Measurements from ENCODE around the gene GPRC5D.

The GPRC5D gene

DNA sequence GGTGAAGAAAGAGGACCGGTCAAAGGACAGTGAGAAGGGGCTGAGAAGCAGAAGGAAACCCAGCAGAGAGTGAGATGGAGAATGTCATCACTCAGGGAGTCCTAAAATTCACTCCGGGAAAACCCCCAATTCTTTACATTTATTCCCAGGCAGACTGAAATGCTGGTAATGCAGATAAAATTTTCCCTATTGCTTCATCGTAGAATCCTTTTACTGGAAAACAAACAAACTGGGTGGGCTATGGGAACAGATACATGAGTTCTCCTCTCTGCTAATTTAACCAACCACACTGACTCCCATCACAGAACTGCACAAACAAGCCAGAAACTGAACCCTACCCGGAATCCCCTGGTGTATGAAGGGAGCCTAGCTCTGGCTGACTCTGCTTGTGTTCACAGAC lies 27.2 kb upstream of the GPRC5D start:
- no peak for DNase-seq

DNA sequence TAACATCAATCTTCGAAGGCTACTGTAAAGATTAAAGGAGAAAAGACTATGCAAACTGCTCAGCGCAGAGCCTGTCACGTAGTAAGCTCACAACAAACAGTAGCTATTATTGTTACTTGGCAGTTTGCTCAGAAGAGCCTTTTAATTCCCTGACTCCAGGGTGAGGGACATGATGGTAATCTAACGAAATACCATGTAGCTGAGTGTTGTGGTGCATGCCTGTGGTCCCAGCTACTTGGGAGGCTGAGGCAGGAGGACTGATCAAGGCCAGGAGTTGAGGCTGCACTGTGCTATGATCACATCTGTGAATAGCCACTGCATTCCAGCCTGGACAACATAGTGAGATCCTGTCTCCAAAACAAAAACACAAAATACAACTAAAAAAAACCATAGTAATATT lies 25.3 kb upstream of the GPRC5D start:
- no peak for DNase-seq

DNA sequence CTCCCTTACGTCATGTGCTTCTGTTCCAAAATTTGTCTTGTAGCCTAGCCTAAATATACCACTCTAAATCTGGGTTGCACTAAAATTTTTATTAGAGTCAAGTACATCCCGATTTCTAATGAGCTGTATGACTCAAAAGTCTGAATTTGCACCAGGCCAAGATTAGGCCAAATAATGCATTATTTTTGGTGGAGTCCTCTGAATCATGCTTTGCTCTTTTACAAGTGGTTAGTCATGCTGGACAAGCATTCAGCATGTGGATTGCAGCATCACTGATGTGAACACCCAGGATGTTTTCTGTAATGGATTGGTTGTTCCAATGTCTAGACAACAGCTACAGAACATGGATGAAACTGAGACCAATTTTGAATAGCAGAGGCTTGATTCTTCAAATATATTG lies 24.4 kb upstream of the GPRC5D start:
- DNase-seq = no peak

DNA sequence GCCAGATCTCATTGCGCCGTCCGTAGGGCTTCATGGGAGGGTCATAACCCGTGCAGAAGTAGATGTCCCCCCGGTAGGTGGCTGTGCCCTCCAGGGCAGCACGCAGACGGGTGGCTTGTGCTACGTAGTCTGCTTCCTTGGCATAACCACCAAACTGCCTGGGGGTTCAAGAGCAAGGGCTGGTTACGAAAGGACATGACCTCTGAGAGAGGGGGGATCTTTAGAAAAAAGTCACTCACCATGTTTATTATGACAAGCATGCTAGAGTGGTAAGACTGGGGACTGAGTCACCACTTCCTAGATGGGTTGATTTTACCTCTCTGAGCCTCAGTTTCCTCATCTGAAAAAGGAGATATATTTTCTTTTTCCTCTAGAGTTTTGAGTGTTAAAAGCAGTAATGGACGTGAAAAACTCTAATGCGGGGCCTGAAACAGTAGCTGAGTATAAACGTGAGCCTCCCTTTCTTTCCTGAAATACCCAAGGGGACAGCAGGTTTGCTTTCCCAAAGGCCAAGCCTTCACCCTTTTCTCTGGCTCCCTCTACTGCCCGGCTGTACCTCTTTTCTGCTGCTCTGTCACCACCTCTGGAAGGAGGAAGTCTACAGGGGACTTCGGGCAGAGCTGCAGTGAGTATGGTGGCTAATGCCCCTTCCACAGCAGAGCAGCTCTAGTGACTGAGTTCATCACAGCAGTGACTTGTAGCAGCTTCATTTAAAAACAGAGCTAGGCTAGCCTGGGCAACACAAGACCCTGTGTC lies 23.5 kb upstream of the GPRC5D start:
- DNase-seq = no peak

DNA sequence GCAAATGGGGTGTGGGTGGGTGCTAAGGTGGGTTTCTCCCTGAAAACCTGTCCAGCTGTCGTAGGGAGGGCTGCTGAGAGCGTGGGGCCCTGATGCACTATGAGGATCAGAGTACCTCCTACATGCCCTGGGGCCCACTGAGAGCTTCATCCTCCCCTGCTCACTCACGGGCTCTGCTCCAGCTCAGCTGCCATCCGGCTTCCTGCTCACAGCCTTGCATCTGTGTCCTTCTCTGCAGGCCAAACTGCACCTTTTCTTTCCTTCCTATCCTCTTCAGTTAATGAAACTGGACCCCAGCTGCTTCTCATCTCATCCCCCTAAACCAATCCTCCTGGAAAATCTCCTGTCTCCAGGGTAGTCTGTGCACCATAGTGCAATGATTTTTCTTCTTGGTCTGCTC lies 22.2 kb upstream of the GPRC5D start:
- no peak for DNase-seq

DNA sequence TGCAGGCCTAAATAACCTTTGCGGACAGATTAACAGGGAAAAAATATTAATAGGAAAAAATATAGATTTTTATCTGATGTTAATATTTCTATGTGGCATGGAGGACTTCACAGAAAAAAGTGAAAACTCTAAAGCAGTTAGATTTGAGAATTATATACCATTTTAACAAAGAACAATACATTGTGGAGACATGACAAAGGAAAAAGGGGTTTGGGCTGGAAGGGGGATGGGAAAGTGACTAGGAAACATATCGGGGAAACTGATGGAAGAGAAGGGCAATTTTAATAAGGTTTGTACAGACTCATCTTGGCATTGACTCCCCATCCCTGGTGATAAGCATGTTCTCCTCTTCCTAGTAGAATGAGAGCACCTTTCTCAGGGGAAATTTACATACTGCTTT lies 21.0 kb upstream of the GPRC5D start:
- DNase-seq = no peak

DNA sequence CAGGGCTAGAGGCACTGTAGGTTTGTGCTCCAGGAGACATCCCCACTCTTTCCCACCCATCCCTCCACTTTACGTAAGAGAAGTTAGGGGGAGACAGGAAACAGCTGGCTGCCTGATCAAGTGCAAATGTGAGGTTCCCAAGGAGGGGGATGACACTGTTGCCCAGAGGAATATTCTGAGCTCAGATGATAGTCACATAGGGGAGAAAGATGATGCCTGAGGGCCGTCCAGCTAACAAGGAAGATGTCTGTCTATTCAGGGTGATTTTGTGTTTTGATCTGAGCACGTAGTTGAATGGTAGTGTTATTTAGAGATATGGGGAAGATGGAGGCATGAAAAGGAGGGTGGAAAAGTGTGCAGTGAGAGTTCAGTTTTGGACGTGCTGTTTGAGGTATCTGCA lies 13.9 kb upstream of the GPRC5D start:
- no peak for DNase-seq

DNA sequence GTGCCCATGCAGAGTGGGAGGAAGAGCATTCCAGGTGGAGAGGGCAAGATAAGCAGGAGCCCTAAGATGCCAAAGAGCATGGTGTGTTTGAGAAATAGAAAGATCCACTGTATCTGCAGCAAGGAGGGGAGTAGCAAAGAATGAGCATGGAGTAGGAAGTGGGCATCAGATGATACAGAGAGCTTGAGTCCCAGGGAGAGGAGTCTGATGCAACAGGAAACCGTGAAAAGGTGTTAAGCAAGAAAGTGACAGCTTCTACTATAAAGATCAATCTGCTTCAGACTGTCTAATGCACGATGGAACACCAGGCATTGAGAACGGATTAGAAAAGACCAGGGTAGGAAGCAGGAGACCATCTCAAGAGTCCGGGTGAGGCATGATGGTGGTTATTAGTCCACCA lies 12.3 kb upstream of the GPRC5D start:
- no peak for DNase-seq

DNA sequence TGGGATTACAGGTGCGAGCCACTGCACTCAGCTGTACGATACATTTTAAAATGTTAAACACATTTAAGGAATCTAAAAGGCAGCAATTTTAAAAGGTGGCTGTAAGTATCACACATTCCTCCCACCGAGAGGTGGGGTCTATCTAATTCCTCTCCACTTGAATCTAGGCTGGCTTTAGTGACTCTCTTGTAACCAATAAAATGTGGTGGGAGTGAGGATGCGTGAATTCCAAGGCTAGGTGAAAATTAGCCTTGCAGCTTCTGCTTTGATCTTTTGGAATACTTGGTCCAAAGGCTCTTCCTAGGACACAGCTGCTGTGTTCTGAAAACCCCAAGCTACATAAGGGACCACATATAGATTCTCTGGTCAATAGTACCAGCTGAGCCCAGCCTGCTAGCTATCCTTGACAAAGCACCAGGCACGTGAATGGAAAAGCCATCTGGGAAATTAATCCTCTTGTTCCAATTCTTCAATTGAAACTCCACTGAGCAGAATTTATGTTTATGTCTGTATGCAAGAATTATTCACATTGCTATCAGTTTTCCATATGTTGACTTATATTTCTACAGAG lies 8.8 kb upstream of the GPRC5D start:
- no peak for DNase-seq

DNA sequence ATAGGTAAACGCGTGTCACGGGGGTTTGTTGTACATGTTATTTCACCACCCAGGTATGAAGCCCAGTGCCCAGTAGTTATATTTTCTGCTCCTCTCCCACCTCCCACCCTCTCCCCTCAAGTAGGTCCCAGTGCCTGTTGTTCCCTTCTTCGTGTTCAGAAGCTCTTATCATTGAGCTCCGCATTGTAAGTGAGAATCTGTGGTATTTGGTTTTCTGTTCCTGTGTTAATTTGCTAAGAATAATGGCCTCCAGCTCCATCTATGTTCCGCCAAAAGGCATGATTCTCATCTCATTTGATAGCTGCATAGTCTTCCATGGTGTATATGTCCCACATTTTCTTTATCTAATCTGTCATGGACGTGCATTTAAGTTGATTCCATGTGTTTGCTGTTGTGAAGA lies 6.9 kb upstream of the GPRC5D start:
- DNase-seq = no peak

DNA sequence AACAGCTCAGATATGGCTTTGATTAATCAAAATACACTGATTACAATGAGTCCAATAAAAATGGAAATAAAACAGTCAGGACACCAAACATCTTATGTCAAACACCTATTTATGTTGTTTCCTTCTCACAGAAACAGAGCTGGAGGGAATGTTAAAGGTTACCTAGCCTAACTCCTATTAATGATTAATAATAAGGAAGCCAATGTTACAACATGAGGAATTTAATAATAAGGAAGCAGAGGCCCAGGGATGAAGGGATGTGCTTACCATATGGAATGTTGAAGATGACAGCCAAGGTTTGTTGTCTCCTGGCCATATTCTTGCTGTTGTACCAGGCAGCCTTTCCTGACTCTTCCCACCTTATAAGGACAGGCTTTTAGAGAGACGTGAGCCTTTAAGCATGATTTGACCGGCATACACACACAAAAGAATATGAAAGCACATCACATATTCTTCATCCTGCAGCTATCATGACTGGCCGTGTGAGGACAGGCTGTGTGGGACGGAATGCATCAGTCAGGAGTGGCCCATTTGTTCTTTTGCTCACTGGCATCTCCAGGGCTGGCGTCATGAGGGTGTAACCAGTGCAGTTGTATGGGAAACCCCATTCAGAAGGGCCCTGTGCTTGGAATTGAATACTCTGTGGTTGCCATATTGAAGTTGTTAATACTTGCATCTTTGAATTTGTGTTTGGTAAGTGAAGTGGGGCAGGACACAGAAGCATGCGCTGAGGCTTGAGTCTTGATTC lies 3.1 kb upstream of the GPRC5D start:
- no peak for DNase-seq

DNA sequence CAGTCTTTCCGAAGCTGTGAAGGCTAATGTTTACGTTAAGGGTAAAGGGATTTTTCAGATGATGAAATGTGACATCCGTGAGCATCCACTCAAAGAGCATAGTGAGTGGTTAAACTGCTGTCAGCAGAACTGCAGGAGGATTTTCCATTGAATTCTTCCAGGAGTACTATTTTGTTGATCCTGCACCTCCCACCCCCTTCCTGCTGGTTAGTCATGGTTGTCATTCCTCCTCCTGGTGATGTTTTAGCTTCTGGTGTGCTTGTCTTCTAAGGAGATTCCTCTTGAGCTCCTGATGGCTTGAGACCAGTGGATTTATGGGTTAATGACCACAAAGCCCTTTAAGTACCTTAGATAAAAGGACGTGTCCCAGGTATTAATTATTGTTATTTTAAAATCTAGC lies 2.4 kb upstream of the GPRC5D start:
- DNase-seq = no peak

DNA sequence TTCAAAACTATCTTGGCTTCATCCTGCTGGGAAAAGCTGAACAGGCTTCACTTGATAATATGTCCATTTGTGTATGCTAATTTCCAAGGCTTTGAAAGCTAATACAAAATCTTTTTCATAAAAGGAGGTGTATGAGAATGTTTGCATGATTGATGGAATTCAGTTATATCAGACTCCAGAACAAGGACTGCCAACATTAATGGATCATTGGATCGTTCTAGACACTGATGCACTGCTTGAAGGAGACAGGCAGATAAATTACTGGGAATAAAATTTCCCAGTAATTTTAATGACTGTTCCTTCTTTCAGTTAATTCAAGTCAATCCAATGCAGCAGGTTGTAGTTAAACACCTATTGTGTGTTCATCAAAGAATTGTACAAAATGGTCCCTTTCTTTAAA lies 466 bp downstream of the GPRC5D start:
- no peak for DNase-seq

DNA sequence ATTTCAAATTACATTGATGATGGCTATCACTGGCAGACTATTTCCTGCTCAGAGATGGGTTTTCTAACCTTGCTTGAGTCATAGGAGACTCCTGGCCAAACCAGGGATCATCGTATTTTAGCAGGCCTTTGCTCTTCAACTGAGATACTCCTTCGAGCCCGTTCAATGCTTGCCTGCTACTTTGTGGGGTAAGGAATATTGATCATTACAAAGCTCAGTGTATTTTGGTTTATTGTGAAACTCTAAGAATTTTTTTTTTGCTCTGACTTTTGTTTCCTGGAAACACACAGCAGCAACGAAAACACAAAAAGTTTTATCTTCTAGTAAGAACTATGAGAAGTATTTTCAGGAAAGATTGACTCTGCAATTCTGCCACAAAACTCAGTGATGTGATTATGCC lies 4.1 kb downstream of the GPRC5D start:
- DNase-seq = no peak

DNA sequence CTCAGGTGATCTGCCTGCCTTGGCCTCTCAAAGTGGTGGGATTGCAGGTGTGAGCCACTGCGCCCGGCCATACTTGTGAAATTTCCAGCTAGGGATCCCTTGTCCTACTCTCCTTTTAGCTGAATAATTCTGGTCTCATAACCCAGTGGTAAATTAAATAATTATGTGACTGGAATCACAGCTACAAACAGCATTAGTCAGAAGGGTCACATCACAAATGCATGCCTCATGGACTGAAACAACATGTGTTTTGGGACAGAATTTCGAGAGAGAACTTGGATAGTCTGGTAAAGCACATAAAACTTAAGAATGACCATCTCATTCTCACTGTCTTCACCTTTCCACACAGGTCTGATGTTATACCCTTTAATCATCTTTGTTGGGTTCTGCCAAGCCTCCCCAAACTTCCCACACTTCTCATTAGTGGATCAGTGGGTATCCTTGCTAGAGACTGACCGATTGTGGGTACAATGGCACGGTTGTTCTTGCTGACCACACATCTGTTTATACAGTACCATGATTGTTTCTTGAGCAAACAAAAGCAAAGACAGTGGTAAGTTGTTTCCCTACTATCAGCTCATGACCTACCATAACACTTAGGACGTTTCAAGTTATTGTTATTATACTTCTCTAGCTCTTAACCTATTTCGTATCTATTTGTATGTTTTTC lies 5.1 kb downstream of the GPRC5D start:
- DNase-seq = no peak

DNA sequence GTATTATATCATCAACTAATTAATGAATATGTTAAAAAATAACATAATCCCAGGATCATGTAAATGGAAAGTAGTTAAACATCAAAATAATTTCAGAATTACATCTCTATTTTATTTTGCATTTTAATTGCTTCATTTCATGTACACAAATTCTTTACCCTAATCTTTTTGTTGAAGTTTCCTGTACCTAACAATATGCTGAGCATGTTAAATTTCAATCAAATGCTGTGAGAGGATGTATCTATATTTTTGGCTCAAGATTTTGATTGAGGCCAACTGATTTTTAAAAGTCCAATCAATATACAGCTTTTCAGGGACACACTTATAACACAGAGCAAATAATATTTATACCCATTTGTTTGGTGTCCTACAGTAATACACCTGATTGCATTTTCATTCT lies 6.4 kb downstream of the GPRC5D start:
- no peak for DNase-seq

DNA sequence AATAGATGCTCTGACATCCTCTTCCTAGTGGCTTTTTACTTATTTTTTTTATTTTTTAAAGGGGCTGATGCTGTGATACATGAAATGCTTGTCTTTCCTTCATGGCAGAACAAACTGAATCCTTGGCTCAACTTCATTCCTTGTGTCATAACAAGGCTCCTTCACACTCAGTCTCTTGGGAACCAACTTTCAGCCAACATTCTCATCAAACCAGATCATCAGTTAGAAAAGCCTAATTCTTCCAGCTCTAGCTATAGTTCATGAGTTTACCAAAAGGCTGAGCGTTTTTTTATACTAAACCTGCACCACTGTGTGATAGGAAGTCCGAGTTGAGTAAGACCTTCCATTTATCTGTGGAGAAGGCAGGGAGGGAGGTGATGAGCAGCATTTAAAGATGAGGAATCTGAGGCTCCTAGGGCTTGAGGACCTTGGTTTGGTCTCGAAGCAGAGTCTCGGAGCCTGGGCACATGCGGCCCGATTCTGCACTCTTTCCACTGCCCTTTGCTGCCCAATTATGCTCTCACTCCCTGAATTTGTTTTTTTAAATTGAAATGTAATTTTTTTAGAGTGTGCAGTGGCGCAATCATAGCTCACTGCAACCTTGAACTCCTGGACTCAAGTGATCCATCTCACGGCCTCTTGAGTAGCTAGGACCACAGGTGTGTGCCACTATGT lies 8.2 kb downstream of the GPRC5D start:
- no peak for DNase-seq

DNA sequence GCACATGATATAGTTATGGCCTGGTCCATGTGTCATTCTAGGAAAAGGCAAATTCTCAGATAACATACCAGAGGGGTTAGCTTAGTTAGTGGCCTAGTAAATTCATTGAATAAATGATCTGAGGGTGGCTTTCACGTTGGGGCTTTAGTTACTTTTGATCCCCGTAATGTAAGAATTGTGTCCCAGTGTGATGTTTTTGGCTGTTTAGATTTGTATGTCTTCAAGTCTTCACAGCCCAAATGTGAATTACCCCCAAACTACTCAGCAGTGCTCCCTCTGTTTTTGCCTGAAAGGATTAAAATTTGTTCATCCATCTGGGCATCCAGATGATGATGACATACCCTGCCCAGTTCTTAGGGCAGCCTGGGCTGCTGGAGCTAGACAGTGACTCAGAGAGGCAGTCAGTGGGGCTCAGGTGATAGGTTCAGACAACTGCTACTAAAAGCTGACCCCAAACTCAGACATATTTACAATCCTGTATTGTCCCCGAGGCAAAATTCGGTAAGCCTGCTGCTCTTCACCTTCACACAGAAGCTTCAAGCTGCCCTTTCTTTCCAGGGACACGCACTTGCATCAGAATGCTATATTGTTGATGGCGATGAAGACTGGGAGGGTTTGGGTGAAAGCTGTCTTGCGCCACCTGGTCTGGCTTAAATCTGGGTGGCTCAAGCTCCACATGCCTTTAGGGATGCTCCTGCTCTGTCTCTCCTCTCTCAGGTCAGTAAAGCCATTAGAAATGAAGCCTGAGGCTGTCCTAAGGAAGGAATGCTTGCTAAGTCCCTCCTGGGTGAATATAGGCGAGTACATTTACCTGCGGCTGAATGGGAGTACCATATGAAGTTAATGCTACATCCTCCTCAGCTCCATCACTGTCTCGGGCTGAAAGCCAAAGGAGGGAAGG lies 10.3 kb downstream of the GPRC5D start:
- DNase-seq = no peak

DNA sequence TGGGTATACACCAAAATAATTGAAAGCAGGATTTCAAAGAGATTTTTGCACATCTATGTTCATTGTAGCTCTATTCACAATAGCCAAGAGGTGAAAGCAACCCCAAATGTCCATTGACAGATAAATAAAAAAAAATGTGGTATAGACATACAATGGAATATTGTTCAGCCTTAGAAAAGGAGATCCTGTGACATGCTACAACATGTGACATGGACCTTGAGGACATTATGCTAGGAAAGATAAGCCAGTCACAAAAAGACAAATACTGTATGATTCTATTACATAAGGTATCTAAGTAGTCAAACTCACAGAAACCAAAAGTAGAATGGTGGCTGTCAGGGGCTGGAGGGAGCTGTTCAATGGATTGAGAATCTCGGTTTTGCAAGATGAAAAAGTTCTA lies 12.1 kb downstream of the GPRC5D start:
- DNase-seq = no peak

DNA sequence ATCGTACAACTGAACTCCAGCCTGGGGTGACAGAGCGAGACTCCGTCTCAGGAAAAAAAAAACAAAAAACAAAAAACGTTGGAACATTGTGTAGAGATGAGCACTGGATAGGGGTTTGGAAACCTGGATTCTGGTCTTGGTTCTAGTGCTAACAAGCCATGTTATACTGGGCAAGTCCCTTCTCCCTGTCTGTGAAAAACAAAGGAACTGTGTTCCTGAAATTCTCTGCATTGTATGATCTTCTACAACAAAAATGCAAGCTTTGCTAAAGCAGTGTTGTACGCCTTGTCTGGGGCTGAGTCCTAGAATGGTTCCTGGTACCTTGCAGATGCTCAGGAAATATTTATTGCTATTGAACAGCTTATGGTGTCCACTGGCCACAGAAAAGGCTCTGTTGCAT lies 13.4 kb downstream of the GPRC5D start:
- DNase-seq = no peak

DNA sequence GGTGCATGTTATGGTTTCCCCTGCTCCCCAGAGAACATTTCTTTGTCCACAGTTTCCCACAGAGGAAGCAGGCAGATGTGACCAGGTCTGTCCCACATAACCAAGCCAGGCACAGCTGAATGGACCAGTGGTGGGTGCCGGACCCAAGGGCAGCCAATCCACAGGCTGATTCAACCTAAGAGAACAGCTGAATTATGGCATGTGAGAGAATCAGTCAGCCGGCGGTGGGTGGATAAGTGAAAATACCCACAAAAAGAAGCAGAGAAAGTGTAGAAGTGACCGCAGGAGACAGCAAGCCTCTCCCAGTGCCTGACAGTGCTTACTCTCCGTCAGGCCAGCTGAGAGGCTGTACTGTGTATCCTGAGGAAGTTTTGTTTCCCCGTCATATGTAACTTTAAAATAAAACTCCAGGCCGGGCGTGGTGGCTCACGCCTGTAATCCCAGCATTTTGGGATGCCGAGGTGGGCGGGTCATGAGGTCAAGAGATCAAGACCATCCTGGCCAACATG lies 14.9 kb downstream of the GPRC5D start:
- DNase-seq = no peak

DNA sequence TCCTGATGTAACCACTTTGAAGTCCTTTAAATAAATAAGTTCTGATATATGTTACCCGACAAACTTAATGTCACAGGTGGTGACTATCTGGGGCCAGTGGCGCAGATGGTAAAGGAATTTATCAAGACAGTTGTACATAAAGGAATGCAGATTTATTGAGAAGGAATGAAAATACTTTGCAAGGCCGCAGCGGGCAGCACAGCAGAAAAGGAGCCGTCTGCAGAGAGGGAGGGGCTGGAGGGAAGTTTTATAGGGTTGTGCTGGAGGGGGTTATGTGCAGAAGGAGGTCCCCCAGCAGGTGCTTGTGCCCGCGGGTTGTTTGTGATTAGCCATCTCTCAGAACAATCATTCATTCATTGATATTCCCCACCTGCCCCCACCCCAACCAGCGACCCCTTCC lies 17.4 kb downstream of the GPRC5D start:
- no peak for DNase-seq
